Testis (tissue), 2 donors: ENCODE data around the gene SLC37A1.

Source experiments
- POLR2A ChIP-seq: fragments of 450-650 bp; IDR thresholded peaks from one replicate; pipeline ENCODE4 v1.6.1; 2017; ENCODE audit warnings: antibody characterized with exemption, mild to moderate bottlenecking, moderate library complexity
- TF ChIP-seq, protein P1 (sequence below), 3 experiments: fragments of 450-650 bp in 2 of 3; fragments of 200-600 bp in 1 of 3; sonication (generic) in 1 of 3; IDR thresholded peaks; one replicate each; pipeline ENCODE4 v1.5.1; 2016 to 2019; ENCODE audit warnings: antibody characterized with exemption in 3 of 3, mild to moderate bottlenecking in 2 of 3, moderate library complexity in 1 of 3

DNA sequence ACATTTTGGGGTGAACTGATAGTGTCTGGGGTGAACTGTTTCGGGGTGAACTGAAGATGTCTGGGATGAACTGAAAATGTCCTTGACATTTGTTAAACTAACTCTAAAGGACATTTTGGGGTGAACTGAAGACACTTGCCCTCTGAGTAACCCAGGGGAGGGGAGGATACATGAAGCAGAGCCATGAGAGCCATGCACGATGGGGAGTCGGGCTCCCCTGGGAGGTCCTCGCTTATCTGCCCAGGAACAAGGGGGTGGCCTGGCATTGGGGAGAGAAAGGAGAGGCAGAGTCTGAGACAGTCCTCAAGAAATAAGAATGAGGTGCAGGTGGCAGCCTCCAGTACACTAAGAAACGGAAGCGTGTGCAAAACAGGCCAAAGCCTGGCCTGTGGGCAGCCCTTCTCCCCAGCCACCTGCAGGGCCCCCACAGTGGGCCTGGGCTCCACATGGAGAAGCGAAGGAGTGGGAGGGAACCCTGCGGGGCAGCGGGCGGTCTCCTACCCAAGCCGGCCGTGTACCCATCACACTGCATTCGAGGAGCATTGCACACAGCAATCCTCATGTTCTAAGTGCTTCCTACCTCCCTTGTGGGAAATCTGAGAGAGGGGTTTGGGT, 41.8 kb upstream of the SLC37A1 start:
- no peak for TF ChIP-seq POLR2A
- TF ChIP-seq, protein P1, sequence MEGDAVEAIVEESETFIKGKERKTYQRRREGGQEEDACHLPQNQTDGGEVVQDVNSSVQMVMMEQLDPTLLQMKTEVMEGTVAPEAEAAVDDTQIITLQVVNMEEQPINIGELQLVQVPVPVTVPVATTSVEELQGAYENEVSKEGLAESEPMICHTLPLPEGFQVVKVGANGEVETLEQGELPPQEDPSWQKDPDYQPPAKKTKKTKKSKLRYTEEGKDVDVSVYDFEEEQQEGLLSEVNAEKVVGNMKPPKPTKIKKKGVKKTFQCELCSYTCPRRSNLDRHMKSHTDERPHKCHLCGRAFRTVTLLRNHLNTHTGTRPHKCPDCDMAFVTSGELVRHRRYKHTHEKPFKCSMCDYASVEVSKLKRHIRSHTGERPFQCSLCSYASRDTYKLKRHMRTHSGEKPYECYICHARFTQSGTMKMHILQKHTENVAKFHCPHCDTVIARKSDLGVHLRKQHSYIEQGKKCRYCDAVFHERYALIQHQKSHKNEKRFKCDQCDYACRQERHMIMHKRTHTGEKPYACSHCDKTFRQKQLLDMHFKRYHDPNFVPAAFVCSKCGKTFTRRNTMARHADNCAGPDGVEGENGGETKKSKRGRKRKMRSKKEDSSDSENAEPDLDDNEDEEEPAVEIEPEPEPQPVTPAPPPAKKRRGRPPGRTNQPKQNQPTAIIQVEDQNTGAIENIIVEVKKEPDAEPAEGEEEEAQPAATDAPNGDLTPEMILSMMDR (IDR thresholded peaks at IDR 0.05): no peak
